HFF-Myc (cell line): Measurements from ENCODE around the gene RHOF.
A peak's percentile ranks its signal among the peaks of the same experiment; 100 is the strongest.

Experiments used
- DNase-seq: peaks from one replicate; pipeline ENCODE4 v3.0.0-alpha.2; 2011; ENCODE audit warnings: low read depth; ENCODE audit errors: extremely low read depth
- H3K4me3 ChIP-seq: replicated peaks from 2 replicates; pipeline ENCODE4 v1.5.1; 2011; ENCODE audit warnings: low read depth, mild to moderate bottlenecking, control low read depth, low read length
- TF ChIP-seq, protein P1 (sequence below): IDR thresholded peaks from 2 replicates; pipeline ENCODE4 v1.5.1; 2012; ENCODE audit warnings: mild to moderate bottlenecking, low read depth, low read length, control low read depth; ENCODE audit errors: missing control alignments

The RHOF gene

DNA sequence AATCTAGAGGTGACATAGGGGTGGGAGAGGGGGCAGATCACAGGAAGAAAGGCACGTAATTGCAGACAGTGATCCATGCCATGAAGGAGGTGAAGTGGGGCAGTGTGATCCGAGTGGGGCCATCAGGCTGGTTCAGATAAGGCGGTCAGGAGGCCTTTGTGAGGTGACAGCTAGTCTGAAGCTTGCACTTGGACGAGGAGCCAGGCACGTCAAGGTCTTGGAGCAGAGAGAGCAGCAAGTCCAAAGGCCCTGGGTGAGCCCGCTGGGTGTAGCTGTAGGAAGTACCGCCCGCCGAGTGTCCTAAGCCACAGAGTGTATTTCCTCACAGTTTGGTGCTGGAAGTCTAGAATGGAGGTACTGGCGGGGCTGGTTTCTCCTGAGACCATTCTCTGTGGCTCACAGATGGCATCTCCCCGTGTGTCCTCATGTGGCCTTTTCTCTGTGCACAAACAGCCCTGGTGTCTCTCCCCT, 23.6 kb downstream of the RHOF start:
- H3K4me3 ChIP-seq: no peak overlapping the region
- TF ChIP-seq, protein P1, sequence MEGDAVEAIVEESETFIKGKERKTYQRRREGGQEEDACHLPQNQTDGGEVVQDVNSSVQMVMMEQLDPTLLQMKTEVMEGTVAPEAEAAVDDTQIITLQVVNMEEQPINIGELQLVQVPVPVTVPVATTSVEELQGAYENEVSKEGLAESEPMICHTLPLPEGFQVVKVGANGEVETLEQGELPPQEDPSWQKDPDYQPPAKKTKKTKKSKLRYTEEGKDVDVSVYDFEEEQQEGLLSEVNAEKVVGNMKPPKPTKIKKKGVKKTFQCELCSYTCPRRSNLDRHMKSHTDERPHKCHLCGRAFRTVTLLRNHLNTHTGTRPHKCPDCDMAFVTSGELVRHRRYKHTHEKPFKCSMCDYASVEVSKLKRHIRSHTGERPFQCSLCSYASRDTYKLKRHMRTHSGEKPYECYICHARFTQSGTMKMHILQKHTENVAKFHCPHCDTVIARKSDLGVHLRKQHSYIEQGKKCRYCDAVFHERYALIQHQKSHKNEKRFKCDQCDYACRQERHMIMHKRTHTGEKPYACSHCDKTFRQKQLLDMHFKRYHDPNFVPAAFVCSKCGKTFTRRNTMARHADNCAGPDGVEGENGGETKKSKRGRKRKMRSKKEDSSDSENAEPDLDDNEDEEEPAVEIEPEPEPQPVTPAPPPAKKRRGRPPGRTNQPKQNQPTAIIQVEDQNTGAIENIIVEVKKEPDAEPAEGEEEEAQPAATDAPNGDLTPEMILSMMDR: no peak
- no peak for DNase-seq

DNA sequence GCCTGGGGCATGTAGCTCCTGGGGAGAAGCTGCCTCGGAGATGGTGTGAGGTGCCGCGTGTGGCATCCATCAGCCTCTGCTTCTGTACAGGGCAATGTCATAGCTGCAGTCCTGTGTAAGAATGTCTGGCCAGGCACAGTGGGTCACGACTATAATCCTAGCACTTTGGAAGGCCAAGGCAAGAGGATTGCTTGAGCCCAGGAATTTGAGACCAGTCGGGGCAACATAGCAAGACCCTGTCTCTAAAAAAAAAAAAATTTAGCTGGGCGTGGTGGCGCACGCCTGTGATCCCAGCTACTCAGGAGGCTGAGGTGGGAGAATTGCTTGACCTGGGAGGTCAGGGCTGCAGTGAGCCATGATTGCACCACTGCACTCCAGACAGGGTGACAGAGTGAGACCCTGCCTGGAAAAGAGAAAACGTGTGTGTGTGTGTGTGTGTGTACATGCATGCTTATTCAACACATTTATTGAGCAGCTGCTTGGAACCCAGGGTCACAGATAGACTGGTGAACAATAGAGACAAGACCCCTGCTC, 24.1 kb downstream of the RHOF start:
- TF ChIP-seq, protein P1: no peak
- H3K4me3 ChIP-seq: no peak overlapping the region
- DNase-seq: no peak

DNA sequence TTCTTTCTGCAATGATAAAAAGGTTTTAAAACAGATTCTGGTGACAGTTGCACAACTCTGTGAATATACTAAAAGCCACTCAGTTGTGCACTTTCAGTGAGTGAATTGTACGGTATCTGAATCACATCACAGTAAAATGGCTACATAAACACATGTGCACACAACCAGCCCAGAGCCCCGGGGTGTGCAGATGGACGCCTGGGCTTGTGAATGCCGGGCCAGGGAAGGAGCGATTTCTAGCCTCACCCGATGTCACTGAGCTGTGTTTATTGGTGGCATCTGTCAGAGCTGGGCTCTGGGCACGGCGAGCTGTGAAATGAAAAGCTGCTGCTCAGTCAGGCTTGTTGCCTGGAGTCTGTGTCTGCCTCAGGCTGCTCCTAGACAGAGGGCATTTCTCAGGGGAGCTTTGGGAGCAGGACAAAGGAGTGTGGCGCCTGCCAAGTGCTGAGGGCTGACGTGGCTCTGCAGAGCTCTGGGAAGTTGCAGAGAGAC, 25.9 kb downstream of the RHOF start:
- H3K4me3 ChIP-seq: no peak overlapping the region
- no peak for DNase-seq
- TF ChIP-seq, protein P1: no peak

- TF ChIP-seq, protein P1: no peak
- DNase-seq: no peak
Observed at GRCh38 chr12:121766290-121767039, 27.0 kb downstream of the RHOF start.

GRCh38 chr12:121765573-121765972, 27.9 kb downstream of the RHOF start:
- no peak overlapping the region for H3K4me3 ChIP-seq
- TF ChIP-seq, protein P1: no peak
- peak; percentile 94 for DNase-seq

More at GRCh38 chr12:121766290-121767039, 27.0 kb downstream of the RHOF start:
- H3K4me3 ChIP-seq: no peak overlapping the region

DNA sequence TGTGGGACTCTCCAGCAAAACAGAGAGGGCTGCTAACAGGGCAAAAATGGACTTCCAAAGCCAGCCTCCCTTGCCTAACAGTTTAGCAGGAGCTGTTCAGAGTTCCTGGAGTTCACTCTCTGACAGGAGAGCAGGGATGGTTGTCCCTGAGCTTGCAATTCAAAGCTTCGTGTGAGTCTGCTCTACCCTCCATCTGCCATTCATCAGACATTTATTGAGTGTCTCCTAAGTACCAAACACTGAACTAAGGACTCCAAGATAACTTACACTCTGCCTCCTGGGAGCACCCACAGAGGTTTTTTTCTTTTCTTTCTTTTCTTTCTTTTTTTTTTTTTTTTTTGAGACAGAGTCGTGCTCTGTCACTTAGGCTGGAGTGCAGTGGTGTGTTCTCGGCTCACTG, 28.7 kb downstream of the RHOF start:
- no peak overlapping the region for H3K4me3 ChIP-seq
- TF ChIP-seq, protein P1: no peak
- DNase-seq: no peak
